Measurements from ENCODE around the gene NFATC1. TPM values are rescaled to one million over a fixed set of nuclear protein-coding genes. Genes with fewer than 3 reads are reported as not detected.

Gene NFATC1
- total RNA-seq, 2 donors from 2014 or later: 27.6 to 40.8 TPM

GRCh38 chr18:79524181-79525078 lies 128.7 kb downstream of the NFATC1 start:
- no peaks in the 10 kb centered on the region for H3K9me3 ChIP-seq
- no peak overlapping the region for H3K4me3 ChIP-seq
- no peak overlapping the region for H3K27ac ChIP-seq
- no peak for ATAC-seq (ENCODE audit: insufficient number of reproducible peaks, low FRiP score, low read depth)
- H3K36me3 ChIP-seq: peaks cover 4% of the 10 kb centered on the region
- no peak for TF ChIP-seq CTCF (IDR thresholded peaks at IDR 0.05)
- no peak for DNase-seq (ENCODE audit: low spot score)
- no peaks in the 10 kb centered on the region for H3K27me3 ChIP-seq (replicated peaks; ENCODE audit: insufficient read depth)
- H3K4me1 ChIP-seq (ENCODE audit: control insufficient read depth in 1 of 2, low read depth in 2 of 2): peaks cover 6 to 15% of the 10 kb centered on the region in 2 donors

GRCh38 chr18:79525556-79526467 lies 130.1 kb downstream of the NFATC1 start:
- no peak for TF ChIP-seq CTCF (IDR thresholded peaks at IDR 0.05)

GRCh38 chr18:79526468-79527460 lies 131.0 kb downstream of the NFATC1 start:
- no peak overlapping the region for H3K27ac ChIP-seq
- H3K9me3 ChIP-seq: no peaks in the 10 kb centered on the region
- H3K4me1 ChIP-seq (ENCODE audit: control insufficient read depth in 1 of 2, low read depth in 2 of 2): peaks cover 6 to 15% of the 10 kb centered on the region in 2 donors
- ATAC-seq (ENCODE audit: insufficient number of reproducible peaks, low FRiP score, low read depth) (no peak), DNase-seq (ENCODE audit: low spot score) (no peak)
- peak overlapping the region; percentile 56 for H3K4me3 ChIP-seq
- no peak for TF ChIP-seq CTCF (IDR thresholded peaks at IDR 0.05)
- H3K36me3 ChIP-seq: peaks cover 4% of the 10 kb centered on the region
- no peaks in the 10 kb centered on the region for H3K27me3 ChIP-seq (replicated peaks; ENCODE audit: insufficient read depth)

More at GRCh38 chr18:79525556-79526467, 130.1 kb downstream of the NFATC1 start:
- DNase-seq (ENCODE audit: low spot score) (no peak), ATAC-seq (ENCODE audit: insufficient number of reproducible peaks, low FRiP score, low read depth) (no peak)
- Histone ChIP-seq H3K9me3 (no peaks in the 10 kb centered on the region), H3K4me3 (peak overlapping the region; percentile 56), H3K27me3 (replicated peaks; ENCODE audit: insufficient read depth) (no peaks in the 10 kb centered on the region), H3K4me1 (ENCODE audit: control insufficient read depth in 1 of 2, low read depth in 2 of 2) (peaks cover 6 to 15% of the 10 kb centered on the region in 2 donors), H3K27ac (no peak overlapping the region), H3K36me3 (peaks cover 4% of the 10 kb centered on the region)

GRCh38 chr18:79527656-79528315 lies 132.1 kb downstream of the NFATC1 start:
- H3K36me3 ChIP-seq: peaks cover 4% of the 10 kb centered on the region
- no peak overlapping the region for H3K27ac ChIP-seq
- no peak overlapping the region for H3K4me3 ChIP-seq
- H3K9me3 ChIP-seq: no peaks in the 10 kb centered on the region
- DNase-seq (ENCODE audit: low spot score) (no peak), ATAC-seq (ENCODE audit: insufficient number of reproducible peaks, low FRiP score, low read depth) (no peak)
- no peaks in the 10 kb centered on the region for H3K27me3 ChIP-seq (replicated peaks; ENCODE audit: insufficient read depth)
- TF ChIP-seq CTCF (IDR thresholded peaks at IDR 0.05): no peak
- peaks cover 6 to 15% of the 10 kb centered on the region in 2 donors for H3K4me1 ChIP-seq (ENCODE audit: control insufficient read depth in 1 of 2, low read depth in 2 of 2)
